ENCODE measurements around the gene SLC20A1.
A peak's percentile ranks its signal among the peaks of the same experiment; 100 is the strongest.

SLC20A1 gene

DNA sequence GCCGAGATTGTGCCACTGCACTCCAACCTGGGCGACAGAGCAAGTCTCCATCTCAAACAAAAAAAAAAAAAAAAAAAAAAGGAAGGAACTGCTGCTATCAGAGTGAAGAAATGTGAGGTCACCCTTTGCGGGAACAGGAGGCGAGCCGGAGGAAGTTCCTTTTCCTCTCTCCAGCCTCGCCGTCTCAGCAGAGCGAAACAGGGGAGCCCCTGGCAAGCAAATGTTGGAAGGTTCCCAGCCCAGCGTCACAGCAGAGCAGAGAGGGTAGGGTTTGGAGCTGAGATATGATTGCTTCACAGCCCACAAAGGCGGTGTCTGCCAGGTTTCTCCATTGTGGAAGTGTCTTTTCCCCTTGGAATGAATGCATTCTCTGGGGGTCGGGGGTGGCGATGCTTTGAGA, 28.5 kb downstream of the SLC20A1 start:
- TF ChIP-seq, protein P1, sequence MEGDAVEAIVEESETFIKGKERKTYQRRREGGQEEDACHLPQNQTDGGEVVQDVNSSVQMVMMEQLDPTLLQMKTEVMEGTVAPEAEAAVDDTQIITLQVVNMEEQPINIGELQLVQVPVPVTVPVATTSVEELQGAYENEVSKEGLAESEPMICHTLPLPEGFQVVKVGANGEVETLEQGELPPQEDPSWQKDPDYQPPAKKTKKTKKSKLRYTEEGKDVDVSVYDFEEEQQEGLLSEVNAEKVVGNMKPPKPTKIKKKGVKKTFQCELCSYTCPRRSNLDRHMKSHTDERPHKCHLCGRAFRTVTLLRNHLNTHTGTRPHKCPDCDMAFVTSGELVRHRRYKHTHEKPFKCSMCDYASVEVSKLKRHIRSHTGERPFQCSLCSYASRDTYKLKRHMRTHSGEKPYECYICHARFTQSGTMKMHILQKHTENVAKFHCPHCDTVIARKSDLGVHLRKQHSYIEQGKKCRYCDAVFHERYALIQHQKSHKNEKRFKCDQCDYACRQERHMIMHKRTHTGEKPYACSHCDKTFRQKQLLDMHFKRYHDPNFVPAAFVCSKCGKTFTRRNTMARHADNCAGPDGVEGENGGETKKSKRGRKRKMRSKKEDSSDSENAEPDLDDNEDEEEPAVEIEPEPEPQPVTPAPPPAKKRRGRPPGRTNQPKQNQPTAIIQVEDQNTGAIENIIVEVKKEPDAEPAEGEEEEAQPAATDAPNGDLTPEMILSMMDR (IDR thresholded peaks at IDR 0.05; ENCODE audit: low read depth, low read length, missing control alignments) = no peak
- DNase-seq (ENCODE audit: low read depth) = no peak
- in situ Hi-C loops (cut with HindIII; ENCODE audit: low sequenced_read_pairs) = no loop called here

DNA sequence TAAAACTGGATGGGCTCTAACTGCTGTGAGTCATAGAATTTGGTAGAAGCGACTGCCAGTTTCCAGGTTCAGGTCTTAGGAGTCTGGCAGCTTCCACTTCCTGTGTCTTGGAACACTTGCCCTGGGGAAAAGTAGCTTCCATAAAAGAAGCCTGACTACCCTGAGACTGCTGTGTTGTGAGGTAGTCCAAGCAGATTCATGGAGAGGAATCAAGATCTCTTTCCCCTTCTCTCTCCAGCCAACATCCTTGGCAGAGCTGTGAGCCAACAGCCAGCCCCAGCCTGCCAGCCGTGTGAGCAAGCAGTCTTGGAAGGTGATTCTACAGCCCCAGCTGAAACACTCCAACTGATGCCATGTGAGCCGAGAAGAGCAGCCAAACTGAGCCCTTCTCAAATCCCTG, 33.7 kb downstream of the SLC20A1 start:
- DNase-seq (ENCODE audit: low read depth) = no peak
- in situ Hi-C loops (cut with HindIII; ENCODE audit: low sequenced_read_pairs) = no loop called here
- H3K4me3 ChIP-seq (ENCODE audit: low read depth, low read length) = no peak overlapping the region
- TF ChIP-seq, protein P1 (IDR thresholded peaks at IDR 0.05; ENCODE audit: low read depth, low read length, missing control alignments) = no peak

More for the DNA sequence above, 28.5 kb downstream of the SLC20A1 start:
- H3K4me3 ChIP-seq (ENCODE audit: low read depth, low read length) = no peak overlapping the region

DNA sequence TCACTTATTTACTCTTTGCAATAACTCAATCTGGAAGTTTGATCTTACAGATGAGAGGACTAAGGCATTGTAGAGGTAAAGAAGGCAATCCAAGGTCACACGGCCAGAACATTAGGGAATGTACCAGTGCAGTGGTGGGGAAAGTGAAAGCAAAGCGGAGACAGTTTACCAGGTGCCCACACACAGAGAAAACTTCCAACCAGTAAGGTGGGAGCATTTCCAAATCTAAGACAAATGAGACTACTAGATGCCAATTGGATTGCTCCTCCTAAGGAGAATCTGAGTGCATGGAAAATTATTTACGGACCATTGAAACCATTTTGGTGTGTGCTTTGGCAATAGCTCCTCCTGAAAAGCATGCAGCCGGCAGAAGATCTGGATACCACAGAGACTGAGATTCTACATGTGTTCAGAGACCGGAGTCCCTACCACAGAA, 34.9 kb downstream of the SLC20A1 start:
- TF ChIP-seq, protein P1 (IDR thresholded peaks at IDR 0.05; ENCODE audit: low read depth, low read length, missing control alignments) = no peak
- DNase-seq (ENCODE audit: low read depth) = peak; percentile 43
- peak overlapping the region; percentile 6 for H3K4me3 ChIP-seq (ENCODE audit: low read depth, low read length)
- in situ Hi-C loops (cut with HindIII; ENCODE audit: low sequenced_read_pairs) = no loop called here

DNA sequence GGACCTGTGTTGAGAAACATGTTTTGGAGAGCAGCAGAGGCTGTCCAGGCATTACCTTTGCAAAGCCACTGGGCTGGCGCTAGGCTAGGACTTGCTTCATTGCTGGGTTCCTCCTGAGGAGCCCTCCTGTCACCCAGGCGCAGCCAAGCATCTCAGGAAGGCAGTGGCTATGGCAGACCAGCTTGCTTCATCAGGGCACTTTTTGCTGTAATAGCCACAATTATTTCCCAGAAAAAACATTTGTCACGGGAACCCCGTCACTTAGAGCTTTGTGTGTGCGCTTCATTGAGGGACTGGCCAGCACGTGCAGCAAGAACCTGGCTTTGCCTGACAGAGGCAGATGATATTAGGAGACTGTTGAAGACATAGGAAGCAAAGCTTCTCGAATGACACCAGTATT, 36.4 kb downstream of the SLC20A1 start:
- in situ Hi-C loops (cut with HindIII; ENCODE audit: low sequenced_read_pairs) = no loop called here
- no peak overlapping the region for H3K4me3 ChIP-seq (ENCODE audit: low read depth, low read length)
- TF ChIP-seq, protein P1 (IDR thresholded peaks at IDR 0.05; ENCODE audit: low read depth, low read length, missing control alignments) = no peak
- DNase-seq (ENCODE audit: low read depth) = no peak

DNA sequence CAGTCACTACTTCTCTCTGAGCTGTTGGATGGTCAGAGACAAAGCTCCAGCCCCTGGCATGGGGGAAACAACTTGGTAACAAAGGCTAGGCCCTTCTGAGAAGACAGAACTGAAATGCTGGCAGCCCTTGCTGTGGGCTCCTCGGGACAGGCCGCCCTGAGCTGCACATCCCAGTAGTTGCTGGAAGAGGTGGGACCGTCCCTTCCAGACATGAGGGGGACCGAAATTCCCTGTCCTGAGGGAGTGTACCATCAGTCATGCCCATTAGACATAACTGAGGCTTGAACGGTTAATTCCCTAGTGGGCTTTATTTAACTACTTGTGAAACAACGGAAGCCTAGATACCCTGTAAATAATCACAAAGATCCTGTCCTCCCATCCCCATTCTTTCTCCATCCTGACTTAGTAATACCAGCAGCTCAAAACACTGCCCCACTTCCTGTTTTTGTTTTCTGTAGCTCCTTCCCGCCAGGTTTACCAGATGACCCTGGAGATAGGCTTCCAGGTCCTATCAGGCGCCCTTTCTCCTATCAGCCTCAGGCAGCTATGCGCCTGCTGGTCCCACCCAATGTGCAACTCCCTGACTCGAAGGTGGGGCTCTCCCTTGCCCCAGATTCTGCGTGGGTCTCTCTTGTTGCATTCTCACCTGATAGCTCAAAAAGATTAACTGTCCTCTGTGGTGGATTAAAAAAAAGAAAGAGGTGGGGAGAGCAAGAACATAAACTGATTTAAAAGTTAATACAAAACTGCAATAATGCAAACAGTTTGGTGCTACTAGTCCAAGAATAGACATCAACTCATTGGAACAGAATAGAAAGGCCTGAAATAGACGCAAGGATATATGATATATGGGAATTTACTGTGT, 38.0 kb downstream of the SLC20A1 start:
- no peak for DNase-seq (ENCODE audit: low read depth)
- in situ Hi-C loops (cut with HindIII; ENCODE audit: low sequenced_read_pairs) = no loop called here

DNA sequence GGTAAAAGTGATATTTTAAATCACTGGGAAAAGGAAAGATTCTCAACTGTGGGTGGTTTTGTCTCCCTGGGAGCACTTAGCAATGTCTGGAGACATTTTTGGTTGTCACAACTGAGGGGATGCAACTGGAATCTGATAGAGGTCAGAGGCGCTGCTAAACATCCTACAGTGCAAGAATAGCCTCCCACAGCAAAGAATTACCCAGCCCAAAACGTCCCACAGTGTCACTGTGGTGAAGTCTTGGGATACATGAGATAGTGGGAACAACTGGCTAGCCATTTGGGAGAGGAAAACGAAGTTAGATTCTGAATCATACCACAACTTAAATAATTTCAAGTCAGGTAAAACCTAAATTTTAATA, 38.7 kb downstream of the SLC20A1 start:
- no peak overlapping the region for H3K4me3 ChIP-seq (ENCODE audit: low read depth, low read length)
- DNase-seq (ENCODE audit: low read depth) = no peak
- TF ChIP-seq, protein P1 (IDR thresholded peaks at IDR 0.05; ENCODE audit: low read depth, low read length, missing control alignments) = no peak
- in situ Hi-C loops (cut with HindIII; ENCODE audit: low sequenced_read_pairs) = no loop called here

More for the DNA sequence above, 38.0 kb downstream of the SLC20A1 start:
- TF ChIP-seq, protein P1 (IDR thresholded peaks at IDR 0.05; ENCODE audit: low read depth, low read length, missing control alignments) = no peak
- no peak overlapping the region for H3K4me3 ChIP-seq (ENCODE audit: low read depth, low read length)
